GF-D8 (cell line): ENCODE data around the gene ELAVL2.

Experiments
- DNase-seq: peaks from one replicate; lab custom pipeline; 2025; lab: John Stamatoyannopoulos, UW

ELAVL2 gene

DNA sequence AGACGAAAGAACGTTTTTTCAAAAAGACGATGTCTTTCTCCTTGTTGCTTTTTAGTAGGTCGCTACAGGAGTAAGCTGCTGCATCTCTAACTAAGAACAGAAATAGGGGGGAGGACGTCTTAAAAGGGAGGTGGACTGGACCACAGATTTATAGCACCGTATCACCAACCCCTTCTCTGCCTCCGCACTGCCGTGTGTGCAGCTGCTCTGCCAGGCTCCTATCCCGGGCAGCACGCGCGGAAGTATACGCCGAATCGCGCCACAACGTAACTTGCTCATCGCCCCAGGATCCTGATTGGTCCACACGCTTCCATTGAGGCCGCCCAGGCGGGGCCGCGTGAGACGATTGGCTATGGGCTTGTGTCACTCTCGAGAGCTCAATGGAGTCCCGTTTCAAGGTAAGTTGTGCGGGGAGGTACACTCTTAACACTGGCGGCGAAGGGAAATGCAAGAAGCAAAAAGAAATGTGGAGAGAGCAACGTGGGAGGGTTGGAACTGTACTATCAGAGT, at the start of gene ELAVL2:
Gene ELAVL2 (minus strand): TSS at position 121 of the 510 bp plus-strand sequence. CDS start 64,006 bp downstream, outside the sequence.
- DNase-seq, result no peak

DNA sequence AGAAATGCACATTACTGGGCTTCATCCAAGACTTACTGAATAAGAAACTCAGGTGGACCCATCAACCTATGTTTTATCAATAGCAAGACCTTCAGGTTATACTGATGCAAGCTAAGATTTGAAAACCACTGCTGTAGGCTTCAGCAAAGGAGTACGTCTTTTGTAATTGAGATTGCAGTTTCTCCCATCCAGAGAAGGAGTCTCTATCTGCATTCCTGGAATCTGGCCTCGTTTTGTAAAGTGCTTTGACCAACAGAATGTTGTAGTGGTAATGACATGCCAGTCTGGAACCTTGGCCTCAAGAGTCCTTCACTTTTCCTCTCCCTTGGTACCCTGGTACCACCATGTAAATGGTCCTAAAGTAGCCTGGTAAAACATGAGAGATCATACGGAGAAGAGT, 32.2 kb upstream of the ELAVL2 start:
- DNase-seq, result no peak

DNA sequence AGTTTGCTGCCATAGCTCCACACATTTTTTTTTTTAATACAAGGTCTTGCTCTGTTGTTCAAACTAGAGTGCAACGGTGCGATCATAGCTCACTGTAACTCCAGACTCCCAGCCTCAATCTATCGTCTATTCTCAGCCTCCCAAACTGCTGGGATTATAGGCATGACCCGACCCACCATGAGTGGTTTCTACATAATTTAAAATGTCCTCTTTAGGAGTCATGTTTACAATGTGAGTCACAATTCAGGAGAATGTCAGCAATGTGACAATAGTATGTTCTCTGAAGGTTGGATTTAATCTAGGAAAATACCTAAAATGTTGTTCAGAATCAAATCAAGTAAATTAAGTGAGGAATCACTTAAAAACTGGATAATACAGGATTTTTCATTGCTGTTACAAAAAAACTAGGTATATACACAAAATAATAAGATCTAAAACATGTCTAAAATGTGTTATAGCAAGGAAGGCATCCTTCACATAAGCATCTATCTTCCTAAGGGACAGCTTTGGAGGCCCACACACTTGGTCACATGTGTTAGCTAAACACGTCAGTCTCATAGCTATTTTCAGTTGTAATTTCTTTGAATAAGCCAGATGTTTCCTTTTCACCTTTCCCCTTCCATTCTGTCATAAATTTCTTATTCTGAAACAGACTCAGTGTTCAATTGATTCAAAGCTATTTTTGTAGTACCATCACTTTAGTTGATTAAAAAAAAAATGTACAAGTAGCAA, 30.0 kb upstream of the ELAVL2 start:
- no peak for DNase-seq

DNA sequence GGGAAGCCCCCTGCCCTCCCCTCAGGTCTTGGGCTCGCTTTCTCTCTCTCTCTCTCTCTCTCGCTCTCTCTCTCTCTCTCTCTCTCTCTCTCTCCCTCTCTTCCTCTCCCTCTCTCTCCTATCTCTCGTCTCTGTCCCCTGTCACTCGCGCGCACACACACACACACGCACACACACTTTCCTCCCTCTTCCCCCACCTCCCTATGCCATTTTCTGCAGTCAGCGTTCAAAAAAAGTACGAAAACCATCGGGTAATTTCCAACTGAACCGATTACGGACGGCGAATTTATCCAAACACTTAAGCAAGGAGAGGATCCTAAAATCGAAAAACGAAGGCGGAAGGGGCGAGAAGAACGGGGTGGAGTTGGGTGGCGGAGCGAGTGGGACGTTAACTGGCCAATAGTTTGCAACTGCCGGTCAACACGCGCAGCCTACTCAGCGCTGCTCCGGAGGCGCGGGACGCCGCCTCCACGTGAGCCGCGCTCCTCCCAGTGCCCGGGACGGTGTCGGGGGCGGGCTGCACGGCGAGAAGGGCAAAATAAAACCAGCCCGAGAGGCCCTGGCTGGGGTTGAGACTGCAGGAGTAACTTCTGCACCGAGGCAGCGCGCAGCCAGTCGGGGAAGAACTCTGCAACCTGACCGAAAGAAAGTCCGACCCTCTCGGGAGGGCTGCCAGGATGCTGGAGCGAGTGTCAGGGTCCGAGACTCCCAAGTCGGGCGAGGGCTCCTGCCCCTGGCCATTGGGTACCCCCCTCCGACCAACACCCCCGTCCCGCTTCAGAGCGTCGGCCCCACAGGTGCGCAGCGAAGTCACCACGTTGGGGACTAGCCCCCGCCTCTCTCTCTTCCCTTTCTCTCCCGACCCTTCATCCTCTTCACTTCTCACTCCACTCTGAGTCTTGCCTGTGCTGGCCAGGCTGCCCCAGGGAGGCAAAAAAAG, 24.9 kb upstream of the ELAVL2 start:
- no peak for DNase-seq

DNA sequence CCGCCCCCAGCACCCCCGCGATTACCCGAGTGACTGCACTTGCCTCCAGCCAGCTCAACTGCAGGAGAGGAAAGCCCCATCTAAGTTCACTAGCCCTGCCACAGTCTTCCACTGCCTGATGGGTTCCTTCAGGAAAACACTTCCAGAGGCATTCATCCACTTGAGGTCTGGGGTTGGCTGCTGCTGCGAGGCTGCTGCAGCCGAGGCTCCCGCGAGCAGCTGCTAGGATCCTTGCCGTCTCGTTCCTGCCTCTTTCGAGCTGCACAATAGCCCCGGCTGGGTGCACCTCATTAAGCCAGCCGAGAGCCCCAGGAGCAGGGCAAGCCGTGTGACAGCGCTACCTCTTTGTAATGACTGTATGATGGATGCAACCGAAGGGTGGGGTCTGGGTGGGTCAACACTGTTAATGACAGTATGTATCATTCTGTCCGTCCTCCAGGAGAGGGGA, 24.2 kb upstream of the ELAVL2 start:
- DNase-seq, result no peak

DNA sequence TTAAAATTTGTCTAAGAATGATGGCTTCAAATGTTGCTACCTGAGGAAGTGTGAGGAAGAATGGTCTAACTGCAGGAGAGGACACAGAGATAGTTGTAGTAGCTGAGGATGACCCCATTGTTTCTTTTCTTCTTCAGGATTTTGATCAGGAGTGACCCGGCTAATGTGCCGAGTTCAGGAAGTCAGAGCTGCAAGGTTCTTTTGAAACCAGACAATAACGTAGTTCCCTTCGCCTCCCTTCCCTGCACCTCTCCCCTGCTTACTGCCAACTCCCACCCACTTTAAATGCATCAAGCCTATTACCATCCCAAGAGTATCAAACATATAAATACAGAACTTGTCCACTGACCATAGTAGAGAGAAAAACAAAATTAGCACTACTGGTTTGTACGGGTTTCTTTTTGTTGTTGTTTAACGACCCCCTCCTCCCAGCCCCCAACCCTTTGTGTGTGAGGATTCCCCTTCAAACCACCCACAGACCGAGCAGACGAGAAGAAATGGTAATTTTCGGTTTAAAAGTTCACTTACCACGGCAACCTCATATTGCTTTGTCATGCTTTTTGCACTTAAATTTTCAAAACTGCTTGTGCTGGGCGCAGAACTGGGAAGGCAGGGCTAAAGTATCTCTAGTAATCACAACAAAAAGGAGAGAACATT, 23.5 kb upstream of the ELAVL2 start:
- no peak for DNase-seq

DNA sequence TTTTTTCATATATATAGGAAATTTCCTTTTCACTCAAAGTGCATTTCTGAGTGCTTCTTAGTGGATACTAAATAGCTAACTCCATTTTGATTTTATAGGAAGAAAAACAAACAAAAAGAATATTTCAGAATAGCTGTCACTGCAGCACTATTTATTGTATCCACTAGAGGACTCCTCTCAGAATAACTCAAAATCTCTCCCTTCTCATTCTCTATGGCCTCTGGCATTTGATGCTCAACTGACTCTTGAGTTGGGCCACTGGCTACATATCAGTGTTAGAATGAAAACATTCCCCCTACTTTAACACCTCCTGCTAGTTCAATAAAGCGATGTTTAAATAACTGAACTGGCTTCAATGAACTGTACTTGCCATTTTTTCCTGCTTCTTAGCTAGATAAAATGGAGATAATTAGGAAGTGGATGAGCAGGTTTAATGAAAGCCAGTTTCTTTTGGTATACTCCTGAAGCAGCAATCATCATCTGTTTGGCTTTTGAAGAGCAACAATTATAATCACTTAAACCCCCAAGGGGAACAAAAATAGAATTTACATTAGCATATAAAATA, 16.6 kb upstream of the ELAVL2 start:
- DNase-seq, result no peak

DNA sequence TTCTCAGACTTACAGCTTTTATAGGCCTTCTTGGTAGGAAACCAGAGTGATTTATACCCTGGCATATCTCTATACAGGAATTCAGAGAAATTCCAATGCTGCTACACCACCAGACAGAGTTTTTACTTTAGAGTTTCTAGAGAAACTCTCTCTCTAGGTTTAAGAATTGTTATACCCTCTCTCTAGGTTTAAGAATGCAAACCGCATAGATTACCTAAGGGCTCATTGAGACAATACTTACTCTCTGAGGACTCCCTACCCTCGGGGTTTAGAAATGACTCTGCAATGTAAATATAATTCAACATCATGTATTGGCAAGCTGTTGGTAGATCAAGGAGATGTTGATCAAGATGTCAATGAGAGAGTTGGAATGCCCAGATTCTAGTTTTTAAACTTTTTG, 15.3 kb upstream of the ELAVL2 start:
- DNase-seq, result no peak

DNA sequence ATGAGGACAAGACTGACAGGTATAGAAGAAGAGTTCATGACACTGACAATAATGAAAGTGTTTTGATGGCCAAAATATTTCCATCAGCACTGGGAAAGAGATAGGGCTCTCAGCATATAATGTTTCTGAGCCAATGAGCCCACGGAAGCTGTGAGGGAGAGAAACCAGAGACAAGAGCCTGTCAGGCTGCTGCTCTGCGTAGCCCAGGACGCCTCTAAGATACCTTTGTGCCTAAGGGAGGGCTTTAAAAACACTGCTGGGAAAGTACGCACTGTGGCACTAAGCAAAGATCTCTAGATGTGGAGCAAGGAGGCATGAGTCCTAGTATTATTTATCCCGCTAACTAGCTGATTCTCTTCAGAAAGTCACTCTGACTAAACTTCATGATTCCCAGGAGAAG, 11.0 kb upstream of the ELAVL2 start:
- no peak for DNase-seq

DNA sequence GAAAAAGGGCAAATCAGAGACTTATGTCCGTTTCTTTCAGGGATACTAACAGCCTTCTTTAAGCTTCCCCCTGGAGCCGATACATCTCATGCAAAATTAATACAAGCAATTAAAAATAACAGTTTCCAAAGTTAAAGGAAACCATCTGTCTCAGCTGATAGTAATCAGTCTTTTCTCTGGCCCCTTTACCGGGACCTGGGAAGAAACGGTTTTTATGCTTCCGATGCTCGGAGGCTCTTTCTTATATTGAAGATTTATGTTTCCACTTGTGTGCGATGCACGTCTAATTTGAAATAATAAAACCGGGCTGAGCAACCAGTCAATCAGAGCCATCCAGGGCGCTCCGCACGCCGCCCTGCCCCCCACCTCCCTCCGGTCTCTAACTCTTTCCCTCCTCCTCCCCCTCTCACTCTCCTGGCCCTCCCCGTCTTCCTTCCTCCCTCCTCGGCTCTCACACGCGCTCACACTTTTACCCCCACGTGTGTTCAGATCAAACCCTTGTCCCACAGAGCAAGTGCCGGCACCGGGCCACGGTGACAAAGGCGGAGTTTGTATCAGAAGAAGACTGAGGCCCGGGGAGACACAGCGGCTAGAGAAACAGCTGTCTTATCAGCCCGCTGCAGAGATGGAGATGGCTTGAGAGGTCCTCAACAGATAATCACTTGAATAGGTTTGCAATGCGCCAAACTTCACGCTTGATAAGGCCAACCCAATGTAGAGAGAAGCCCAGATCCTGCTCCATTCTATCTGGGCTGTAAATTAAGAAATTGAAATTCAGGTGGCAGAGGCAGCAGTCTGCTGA, 5.1 kb upstream of the ELAVL2 start:
- DNase-seq, result no peak

DNA sequence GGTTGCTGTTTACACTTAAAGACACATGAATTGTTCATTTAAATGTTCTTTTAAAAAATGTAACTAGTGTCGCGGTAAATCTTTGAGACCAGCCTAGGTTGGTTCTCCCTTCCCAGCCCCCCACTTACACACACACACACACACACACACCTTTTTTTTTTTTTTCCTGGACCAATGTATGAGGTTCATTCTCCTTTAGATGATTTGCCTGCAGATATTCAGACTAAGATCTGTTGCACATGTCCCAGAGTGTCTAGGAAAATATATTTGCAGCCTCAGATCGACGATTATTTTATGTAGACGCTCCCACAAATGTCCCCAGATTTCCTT, 4.4 kb upstream of the ELAVL2 start:
- DNase-seq, result no peak

DNA sequence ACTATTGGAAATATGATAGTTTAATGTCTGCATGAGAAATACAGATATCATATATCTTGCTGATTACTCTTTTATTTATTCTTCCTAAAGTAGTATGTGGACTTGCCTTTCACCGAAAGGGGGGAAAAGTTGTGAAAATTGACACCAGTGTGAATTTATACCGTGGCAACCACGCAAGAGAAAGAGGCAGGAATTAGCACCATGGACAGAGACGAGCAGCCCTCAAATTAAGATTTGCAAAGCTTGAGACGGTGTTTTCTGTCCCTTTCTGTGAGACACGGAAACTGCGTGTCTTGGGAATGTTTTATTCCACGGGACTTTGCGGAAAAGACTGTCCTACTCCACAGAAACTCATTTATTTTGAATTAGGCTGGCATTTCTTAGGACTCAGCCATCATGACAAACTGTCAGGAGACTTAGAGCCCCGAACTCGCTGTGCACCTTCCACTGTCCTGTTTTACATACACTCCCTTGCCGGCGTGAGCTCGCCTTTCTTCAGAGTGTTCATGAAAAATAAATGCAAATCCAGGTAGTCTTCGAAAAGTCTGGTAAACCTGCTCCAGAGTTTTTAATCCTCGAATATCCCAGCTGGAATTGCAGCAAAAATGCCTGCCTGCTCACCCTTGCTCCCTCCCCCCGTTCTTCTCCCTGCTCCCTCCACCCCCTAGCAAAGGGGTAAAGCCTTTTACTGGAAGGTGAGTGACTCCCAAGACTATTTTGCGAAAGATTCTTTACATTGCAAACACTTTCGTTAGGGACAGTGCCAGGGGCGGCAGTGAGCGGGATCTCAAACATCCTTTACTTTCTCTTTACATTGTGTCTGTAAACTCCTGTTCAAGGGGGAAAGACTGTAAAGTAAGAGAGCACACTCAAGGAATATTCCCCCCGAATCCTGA, 3.8 kb upstream of the ELAVL2 start:
- no peak for DNase-seq

DNA sequence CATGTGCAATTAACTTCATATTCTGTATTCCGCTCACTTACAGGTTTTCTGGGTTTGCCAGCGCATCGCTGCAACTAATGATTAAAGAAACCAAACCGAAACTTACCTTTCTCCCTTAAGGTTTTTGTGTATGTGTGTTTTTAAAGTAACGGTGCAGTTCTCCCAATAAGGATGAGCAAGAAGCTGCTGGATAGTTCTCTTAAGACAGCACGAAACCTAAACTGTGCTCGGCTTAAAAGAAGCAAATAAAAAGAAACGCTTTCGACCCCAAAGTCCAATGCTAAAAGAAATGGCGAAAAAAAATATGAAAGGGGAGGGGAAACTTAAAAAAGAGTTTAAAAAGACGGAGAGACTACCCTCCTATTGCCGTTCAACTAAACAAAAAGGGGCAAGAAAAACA, 340 bp downstream of the ELAVL2 start:
- DNase-seq, result no peak

DNA sequence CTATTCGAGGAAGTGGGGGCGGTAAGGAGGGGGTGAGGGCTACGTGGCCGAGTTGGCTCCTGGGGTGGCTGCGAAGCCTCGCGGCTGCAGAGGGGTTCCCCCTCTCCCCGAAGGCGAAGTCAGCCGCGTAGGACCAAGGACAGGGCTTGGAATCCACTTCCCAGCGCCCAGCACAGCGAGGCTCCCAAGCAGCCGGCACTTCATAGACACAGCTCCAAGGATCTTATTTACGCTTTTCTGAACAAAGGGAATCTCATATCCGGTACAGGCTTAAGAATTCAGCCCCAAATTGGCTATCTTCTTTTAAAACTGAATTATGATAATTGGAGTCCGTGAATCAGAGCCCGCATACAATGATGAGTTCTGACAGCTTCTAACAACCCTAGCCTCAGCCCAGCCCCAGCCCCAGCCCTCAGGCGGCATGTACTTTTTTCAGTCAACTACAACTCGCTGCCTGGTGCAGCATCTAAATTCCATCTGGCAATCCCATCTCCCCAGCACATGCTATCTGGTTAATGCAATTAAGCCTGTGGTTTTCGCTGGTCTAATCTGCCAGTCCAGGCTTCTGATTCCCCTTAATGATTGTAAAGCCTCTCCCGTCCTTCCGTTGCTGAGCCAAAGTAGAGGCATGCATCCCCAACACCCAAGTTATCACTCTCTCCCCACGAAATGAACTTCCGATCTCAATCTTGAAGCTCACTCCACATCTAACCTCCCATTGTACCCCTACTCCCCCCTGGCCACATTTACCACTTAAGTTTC, 1.0 kb downstream of the ELAVL2 start:
- no peak for DNase-seq

DNA sequence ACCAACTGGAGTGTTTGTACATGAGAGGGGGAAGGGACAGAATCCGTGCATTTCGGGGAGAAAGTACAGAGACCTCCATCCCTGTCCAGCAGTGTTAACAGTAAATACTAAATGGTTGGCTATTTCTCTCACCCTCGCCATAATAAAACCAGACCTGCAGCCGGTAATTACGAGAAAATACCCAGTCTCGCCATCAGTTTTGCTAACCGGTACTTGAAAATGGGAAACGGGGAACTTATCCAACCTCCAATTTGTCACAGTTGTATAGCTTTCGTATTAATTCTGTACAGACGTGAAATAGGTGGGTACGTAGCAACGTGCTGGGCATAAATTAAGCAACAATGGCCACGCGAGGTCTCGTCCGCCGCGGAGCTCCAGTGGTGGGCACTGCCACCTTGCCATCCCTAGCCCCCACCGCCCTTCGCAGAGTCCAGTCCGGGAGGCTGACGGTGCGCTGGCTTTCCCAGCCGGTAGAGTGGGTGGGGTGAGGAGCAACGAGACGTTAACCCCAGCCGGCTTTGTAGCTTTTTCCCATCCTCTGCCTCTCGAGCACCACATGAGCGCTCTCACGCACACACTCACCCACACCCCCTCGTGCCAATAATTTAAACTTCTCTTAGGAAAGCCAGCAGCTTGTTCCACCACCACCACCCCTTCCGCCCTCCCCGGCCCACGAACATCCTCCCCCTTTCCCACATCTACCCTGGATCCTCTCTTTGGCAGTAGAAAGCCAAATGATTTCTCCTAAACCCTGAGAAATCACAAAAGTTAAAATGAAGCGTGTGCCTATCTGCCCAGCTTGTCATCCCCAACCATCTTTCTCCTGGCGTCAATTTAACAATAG, 1.8 kb downstream of the ELAVL2 start:
- DNase-seq, result no peak

DNA sequence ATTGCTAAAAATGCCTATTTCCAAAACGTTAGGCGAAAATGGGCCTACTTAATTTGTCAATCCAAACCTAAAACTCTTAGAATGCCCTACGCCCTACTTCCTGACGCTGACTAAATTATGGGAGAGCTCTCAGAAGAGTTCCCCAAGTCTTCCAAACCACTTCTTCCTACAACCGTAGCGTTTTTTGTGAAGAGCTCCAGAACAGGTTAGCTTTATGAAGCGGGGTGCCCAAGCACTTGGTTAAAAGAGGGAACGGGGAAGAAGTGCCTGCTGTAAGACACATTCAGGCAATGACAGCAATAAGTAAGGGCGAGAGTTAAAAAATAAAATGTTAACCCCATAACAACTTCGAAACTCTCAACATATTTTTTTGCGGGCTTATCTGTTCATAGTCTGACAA, 2.8 kb downstream of the ELAVL2 start:
- DNase-seq, result no peak

DNA sequence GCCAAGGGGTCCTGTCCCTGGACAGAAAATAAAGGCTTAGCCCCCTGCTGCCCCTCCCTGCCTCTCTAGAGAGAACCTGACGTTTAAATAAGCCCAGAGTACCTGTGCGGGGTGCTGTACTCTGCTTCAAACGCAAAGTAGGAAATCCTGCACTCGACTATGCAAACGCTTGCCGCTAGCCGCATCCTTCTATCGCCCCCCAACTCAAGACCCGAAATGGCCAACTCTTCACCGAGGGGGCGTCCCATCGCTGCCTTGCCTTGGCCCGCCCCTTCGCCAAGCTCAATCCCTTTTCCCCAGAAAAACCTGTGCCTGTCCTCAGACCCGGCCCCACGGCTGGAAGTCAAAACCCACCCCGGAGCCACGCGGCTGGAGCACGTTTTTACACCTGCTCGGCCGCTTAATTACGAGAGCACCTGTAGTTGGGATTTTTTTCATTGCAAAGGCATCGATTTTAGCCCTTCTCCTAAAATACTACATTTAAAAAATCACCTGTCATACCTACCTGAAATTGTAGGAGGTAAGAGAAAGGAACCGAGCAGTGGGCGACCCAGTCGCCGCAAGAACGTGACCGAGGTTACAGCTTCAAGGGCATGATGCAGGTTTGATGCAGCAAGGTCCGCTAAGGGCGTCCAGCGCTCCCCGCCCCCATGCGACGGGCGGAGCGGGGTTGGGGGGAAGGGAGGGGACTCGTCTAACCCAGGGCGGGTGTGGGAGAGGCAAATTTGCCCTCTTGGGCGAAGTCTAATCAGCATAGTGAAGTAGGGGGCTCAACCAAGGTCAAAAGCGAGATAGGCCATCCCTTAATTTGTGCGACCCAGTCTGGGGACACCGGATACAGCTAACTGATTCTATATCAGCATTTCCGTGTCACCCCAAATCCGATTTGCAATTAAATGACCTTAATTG, 3.5 kb downstream of the ELAVL2 start:
- DNase-seq, result no peak
